K562 (cell line): Measurements from ENCODE around the gene SNX17. TPM values are rescaled to one million over a fixed set of nuclear protein-coding genes. Genes with fewer than 3 reads are reported as not detected.

ENCODE experiments used
- BACH1 ChIP-seq: fragments of 200-800 bp; sonication (Bioruptor generic); IDR thresholded peaks from 2 replicates; pipeline ENCODE4 v1.6.1; 2016; ENCODE audit warnings: missing genetic modification characterization, missing compliant biosample characterization
- CEBPB ChIP-seq: fragments of 450-650 bp; IDR thresholded peaks from 2 replicates; pipeline ENCODE4 v1.6.1; 2016; ENCODE audit warnings: missing genetic modification characterization, missing compliant biosample characterization
- HMG20B ChIP-seq: fragments of 250-450 bp; sonication (Bioruptor Pico); IDR thresholded peaks from 2 replicates; pipeline ENCODE4 v1.5.0; 2021; ENCODE audit warnings: mild to moderate bottlenecking
- SUPT5H ChIP-seq: fragments of 450-650 bp; IDR thresholded peaks from 2 replicates; pipeline ENCODE4 v1.6.1; 2016
- ZKSCAN8 ChIP-seq: fragments of 200-800 bp; sonication (Bioruptor generic); IDR thresholded peaks from 2 replicates; pipeline ENCODE4 v1.6.1; 2016; ENCODE audit warnings: missing genetic modification characterization, missing compliant biosample characterization
- ZNF12 ChIP-seq: sonication (generic); formaldehyde crosslinking; IDR thresholded peaks from 2 replicates; pipeline ENCODE4 v1.4.0; 2020; ENCODE audit warnings: mild to moderate bottlenecking, missing genetic modification reagents
- polyA plus RNA-seq, 8 experiments: library from polyadenylated mRNA; depleted of rRNA in 4 of 8; stranded (reverse) in 5 of 8; unstranded in 3 of 8; fragments of >200 nt; fragmentation: Nextera tagmentation in 2 of 8; fragmentation: Illumina TruSeq in 1 of 8; extraction: Ambion mirVana in 2 of 8; extraction: Trizol in 1 of 8; gene quantifications; 2 replicates each; pipeline versions ENCODE4 v1.2.1 to v1.2.3, GENCODE V29; 2011 to 2014; ENCODE audit warnings: inconsistent platforms in 1 of 8, missing spikeins in 1 of 8
- total RNA-seq, 7 experiments: library from RNA; depleted of rRNA in 6 of 7; stranded (reverse); fragments of >200 nt in 6 of 7; fragmentation: Illumina TruSeq in 2 of 7; extraction: Trizol in 2 of 7; gene quantifications; 2 replicates each; pipeline versions ENCODE4 v1.2.1 to v1.2.3, GENCODE V29; 2011 to 2021; ENCODE audit warnings: low replicate concordance in 1 of 7
- TF ChIP-seq, protein P1 (sequence below): fragments of 250-450 bp; sonication (Bioruptor Pico); IDR thresholded peaks from 2 replicates; pipeline ENCODE4 v1.5.0; 2021; ENCODE audit warnings: mild to moderate bottlenecking, borderline replicate concordance
- TF ChIP-seq, protein P2 (sequence below): fragments of 250-450 bp; sonication (Bioruptor Pico); IDR thresholded peaks from 2 replicates; pipeline ENCODE4 v1.8.0; 2022; ENCODE audit warnings: moderate library complexity, mild to moderate bottlenecking, inconsistent platforms
- TF ChIP-seq, protein P3 (sequence below): fragments of 250-450 bp; sonication (Bioruptor Pico); IDR thresholded peaks from 2 replicates; pipeline ENCODE4 v1.4.0; 2020; ENCODE audit warnings: mild to moderate bottlenecking, moderate library complexity, borderline replicate concordance
- TF ChIP-seq, protein P4 (sequence below): fragments of 450-650 bp; IDR thresholded peaks from 2 replicates; pipeline ENCODE4 v1.6.1; 2016
- TF ChIP-seq, protein P5 (sequence below): fragments of 450-650 bp; formaldehyde crosslinking; IDR thresholded peaks from 2 replicates; pipeline ENCODE4 v1.4.0; 2020; ENCODE audit warnings: mild to moderate bottlenecking, moderate library complexity
- TF ChIP-seq, protein P6 (sequence below): fragments of 150-350 bp; conservative IDR thresholded peaks from 2 replicates; pipeline ENCODE4 v1.6.1; 2014; ENCODE audit warnings: low read length
- TF ChIP-seq, protein P7 (sequence below): fragments of 250-450 bp; sonication (Bioruptor Pico); IDR thresholded peaks from 2 replicates; pipeline ENCODE4 v1.4.0; 2020; ENCODE audit warnings: borderline replicate concordance

The SNX17 gene
- total and polyA plus RNA-seq, 9 of the 15 experiments (the other 6 are each of a cell fraction or from before 2014, with no cell fraction given), result 3.0 to 75.7 (median 54.6) TPM

DNA sequence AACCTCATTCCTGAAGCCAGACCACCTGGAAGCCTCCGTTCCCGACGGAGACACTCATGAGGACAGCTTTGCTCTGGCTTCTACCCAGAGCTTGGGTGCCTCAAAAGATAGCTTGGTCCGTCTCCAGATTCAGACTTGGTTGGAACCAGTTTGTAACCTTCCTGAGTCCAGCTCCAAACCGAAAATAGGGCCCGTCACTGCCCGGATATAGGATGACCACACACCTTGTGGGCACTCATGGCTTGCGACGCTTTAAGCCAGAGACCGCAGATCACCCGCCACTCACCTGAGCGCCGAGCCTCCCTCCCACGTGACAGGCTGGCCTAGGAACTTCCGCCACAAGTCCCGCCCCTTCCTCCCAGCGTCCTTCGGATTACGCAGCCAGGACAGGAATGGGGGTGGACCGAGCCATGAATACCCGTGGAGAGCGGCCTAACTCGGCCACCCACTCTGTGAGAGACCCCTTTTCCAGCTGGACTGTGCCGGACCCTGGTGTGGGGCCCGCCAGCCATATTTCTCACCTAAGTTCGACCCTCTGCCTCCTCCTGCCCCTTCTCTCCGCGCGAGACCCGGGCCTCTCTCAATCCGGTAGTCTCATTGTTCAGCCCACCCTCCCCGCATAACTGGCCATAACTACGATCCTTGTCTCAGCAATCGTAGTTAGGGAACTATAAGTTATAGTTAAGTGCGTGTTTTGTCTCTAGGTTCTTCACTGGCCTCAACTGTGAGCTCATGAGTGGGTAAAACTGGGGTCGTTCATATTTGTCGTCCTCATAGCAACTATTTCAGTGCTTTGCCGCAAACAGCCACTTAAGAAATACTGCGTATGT is 47.4 kb upstream of the SNX17 start, which contains the start of gene MPV17 (continued):
- TF ChIP-seq, protein P1, sequence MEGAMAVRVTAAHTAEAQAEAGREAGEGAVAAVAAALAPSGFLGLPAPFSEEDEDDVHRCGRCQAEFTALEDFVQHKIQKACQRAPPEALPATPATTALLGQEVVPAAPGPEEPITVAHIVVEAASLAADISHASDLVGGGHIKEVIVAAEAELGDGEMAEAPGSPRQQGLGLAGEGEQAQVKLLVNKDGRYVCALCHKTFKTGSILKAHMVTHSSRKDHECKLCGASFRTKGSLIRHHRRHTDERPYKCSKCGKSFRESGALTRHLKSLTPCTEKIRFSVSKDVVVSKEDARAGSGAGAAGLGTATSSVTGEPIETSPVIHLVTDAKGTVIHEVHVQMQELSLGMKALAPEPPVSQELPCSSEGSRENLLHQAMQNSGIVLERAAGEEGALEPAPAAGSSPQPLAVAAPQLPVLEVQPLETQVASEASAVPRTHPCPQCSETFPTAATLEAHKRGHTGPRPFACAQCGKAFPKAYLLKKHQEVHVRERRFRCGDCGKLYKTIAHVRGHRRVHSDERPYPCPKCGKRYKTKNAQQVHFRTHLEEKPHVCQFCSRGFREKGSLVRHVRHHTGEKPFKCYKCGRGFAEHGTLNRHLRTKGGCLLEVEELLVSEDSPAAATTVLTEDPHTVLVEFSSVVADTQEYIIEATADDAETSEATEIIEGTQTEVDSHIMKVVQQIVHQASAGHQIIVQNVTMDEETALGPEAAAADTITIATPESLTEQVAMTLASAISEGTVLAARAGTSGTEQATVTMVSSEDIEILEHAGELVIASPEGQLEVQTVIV (CRISPR knock-in tag), result no peak
- TF ChIP-seq, protein P2, sequence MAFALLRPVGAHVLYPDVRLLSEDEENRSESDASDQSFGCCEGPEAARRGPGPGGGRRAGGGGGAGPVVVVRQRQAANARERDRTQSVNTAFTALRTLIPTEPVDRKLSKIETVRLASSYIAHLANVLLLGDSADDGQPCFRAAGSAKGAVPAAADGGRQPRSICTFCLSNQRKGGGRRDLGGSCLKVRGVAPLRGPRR, result no peak
- TF ChIP-seq ZKSCAN8 (no peak), SUPT5H (peak; percentile 98), HMG20B (CRISPR knock-in tag) (0 out of 2 replicates have a peak, but pooled peaks have one; percentile 85), BACH1 (tag) (peak; percentile 61; the same call in 1 of the 2 replicates), CEBPB (tag) (0 out of 2 replicates have a peak, but pooled peaks have one; percentile 10), ZNF12 (CRISPR knock-in tag) (no peak)
- TF ChIP-seq, protein P3, sequence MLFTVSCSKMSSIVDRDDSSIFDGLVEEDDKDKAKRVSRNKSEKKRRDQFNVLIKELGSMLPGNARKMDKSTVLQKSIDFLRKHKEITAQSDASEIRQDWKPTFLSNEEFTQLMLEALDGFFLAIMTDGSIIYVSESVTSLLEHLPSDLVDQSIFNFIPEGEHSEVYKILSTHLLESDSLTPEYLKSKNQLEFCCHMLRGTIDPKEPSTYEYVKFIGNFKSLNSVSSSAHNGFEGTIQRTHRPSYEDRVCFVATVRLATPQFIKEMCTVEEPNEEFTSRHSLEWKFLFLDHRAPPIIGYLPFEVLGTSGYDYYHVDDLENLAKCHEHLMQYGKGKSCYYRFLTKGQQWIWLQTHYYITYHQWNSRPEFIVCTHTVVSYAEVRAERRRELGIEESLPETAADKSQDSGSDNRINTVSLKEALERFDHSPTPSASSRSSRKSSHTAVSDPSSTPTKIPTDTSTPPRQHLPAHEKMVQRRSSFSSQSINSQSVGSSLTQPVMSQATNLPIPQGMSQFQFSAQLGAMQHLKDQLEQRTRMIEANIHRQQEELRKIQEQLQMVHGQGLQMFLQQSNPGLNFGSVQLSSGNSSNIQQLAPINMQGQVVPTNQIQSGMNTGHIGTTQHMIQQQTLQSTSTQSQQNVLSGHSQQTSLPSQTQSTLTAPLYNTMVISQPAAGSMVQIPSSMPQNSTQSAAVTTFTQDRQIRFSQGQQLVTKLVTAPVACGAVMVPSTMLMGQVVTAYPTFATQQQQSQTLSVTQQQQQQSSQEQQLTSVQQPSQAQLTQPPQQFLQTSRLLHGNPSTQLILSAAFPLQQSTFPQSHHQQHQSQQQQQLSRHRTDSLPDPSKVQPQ, result no peak
- TF ChIP-seq, protein P4, sequence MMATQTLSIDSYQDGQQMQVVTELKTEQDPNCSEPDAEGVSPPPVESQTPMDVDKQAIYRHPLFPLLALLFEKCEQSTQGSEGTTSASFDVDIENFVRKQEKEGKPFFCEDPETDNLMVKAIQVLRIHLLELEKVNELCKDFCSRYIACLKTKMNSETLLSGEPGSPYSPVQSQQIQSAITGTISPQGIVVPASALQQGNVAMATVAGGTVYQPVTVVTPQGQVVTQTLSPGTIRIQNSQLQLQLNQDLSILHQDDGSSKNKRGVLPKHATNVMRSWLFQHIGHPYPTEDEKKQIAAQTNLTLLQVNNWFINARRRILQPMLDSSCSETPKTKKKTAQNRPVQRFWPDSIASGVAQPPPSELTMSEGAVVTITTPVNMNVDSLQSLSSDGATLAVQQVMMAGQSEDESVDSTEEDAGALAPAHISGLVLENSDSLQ, result peak; percentile 95
- TF ChIP-seq, protein P5, sequence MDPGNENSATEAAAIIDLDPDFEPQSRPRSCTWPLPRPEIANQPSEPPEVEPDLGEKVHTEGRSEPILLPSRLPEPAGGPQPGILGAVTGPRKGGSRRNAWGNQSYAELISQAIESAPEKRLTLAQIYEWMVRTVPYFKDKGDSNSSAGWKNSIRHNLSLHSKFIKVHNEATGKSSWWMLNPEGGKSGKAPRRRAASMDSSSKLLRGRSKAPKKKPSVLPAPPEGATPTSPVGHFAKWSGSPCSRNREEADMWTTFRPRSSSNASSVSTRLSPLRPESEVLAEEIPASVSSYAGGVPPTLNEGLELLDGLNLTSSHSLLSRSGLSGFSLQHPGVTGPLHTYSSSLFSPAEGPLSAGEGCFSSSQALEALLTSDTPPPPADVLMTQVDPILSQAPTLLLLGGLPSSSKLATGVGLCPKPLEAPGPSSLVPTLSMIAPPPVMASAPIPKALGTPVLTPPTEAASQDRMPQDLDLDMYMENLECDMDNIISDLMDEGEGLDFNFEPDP (CRISPR knock-in tag), result peak; percentile 77; the same call in 1 of the 2 replicates
- TF ChIP-seq, protein P6, sequence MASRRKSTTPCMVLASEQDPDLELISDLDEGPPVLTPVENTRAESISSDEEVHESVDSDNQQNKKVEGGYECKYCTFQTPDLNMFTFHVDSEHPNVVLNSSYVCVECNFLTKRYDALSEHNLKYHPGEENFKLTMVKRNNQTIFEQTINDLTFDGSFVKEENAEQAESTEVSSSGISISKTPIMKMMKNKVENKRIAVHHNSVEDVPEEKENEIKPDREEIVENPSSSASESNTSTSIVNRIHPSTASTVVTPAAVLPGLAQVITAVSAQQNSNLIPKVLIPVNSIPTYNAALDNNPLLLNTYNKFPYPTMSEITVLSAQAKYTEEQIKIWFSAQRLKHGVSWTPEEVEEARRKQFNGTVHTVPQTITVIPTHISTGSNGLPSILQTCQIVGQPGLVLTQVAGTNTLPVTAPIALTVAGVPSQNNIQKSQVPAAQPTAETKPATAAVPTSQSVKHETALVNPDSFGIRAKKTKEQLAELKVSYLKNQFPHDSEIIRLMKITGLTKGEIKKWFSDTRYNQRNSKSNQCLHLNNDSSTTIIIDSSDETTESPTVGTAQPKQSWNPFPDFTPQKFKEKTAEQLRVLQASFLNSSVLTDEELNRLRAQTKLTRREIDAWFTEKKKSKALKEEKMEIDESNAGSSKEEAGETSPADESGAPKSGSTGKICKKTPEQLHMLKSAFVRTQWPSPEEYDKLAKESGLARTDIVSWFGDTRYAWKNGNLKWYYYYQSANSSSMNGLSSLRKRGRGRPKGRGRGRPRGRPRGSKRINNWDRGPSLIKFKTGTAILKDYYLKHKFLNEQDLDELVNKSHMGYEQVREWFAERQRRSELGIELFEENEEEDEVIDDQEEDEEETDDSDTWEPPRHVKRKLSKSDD, result no peak
- TF ChIP-seq, protein P7, sequence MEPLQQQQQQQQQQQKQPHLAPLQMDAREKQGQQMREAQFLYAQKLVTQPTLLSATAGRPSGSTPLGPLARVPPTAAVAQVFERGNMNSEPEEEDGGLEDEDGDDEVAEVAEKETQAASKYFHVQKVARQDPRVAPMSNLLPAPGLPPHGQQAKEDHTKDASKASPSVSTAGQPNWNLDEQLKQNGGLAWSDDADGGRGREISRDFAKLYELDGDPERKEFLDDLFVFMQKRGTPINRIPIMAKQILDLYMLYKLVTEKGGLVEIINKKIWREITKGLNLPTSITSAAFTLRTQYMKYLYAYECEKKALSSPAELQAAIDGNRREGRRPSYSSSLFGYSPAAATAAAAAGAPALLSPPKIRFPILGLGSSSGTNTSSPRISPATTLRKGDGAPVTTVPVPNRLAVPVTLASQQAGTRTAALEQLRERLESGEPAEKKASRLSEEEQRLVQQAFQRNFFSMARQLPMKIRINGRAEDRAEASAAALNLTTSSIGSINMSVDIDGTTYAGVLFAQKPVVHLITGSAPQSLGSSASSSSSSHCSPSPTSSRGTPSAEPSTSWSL, result no peak
